ENCODE results near the gene ARID1B. TPM values are rescaled to one million over a fixed set of nuclear protein-coding genes. Genes with fewer than 3 reads are reported as not detected.

ARID1B gene
- total RNA-seq, 1 donor: 55.0 TPM

- Histone ChIP-seq H4K20me1 (ENCODE audit: insufficient read depth, low read length) (peaks cover 7% of the 10 kb centered on the region), H2AFZ (ENCODE audit: low read length) (no peak overlapping the region), H3K4me2 (ENCODE audit: insufficient read depth, low read length) (no peak overlapping the region), H3K4me3 (ENCODE audit: insufficient read depth, low read length) (no peak overlapping the region), H3K79me2 (ENCODE audit: insufficient read depth, low read length) (peaks cover 27% of the 10 kb centered on the region), H3K4me1 (ENCODE audit: insufficient read depth, low read length) (peaks cover under 1% of the 10 kb centered on the region), H3K36me3 (ENCODE audit: insufficient read depth, low read length) (peaks cover 9% of the 10 kb centered on the region), H3K9me3 (ENCODE audit: low read depth, low read length) (no peaks in the 10 kb centered on the region), H3K27me3 (ENCODE audit: insufficient read depth, low read length) (no peaks in the 10 kb centered on the region), H3K27ac (ENCODE audit: low read depth, low read length) (no peak overlapping the region)
- no peak for TF ChIP-seq CTCF (IDR thresholded peaks at IDR 0.05; ENCODE audit: extremely low read depth, low read depth, low read length)
- DNase-seq (ENCODE audit: insufficient read length, low spot score, missing footprints): no peak
Measured at GRCh38 chr6:157080986-157081391, 303.8 kb downstream of the ARID1B start.

GRCh38 chr6:157083343-157083742, 306.2 kb downstream of the ARID1B start:
- TF ChIP-seq CTCF (IDR thresholded peaks at IDR 0.05; ENCODE audit: extremely low read depth, low read depth, low read length): no peak
- Histone ChIP-seq H3K4me2 (ENCODE audit: insufficient read depth, low read length) (no peak overlapping the region), H3K27me3 (ENCODE audit: insufficient read depth, low read length) (no peaks in the 10 kb centered on the region), H2AFZ (ENCODE audit: low read length) (no peak overlapping the region), H3K4me1 (ENCODE audit: insufficient read depth, low read length) (no peaks in the 10 kb centered on the region), H4K20me1 (ENCODE audit: insufficient read depth, low read length) (peaks cover 7% of the 10 kb centered on the region), H3K4me3 (ENCODE audit: insufficient read depth, low read length) (no peak overlapping the region), H3K79me2 (ENCODE audit: insufficient read depth, low read length) (peaks cover 13% of the 10 kb centered on the region), H3K27ac (ENCODE audit: low read depth, low read length) (no peak overlapping the region), H3K9me3 (ENCODE audit: low read depth, low read length) (no peaks in the 10 kb centered on the region), H3K36me3 (ENCODE audit: insufficient read depth, low read length) (peaks cover 9% of the 10 kb centered on the region)
- DNase-seq (ENCODE audit: insufficient read length, low spot score, missing footprints): no peak

- peaks cover 9% of the 10 kb centered on the region for H3K36me3 ChIP-seq (ENCODE audit: insufficient read depth, low read length)
- peaks cover 5% of the 10 kb centered on the region for H3K4me1 ChIP-seq (ENCODE audit: insufficient read depth, low read length)
- DNase-seq (ENCODE audit: insufficient read length, low spot score, missing footprints): no peak
- no peaks in the 10 kb centered on the region for H3K27me3 ChIP-seq (ENCODE audit: insufficient read depth, low read length)
- peaks cover 3% of the 10 kb centered on the region for H4K20me1 ChIP-seq (ENCODE audit: insufficient read depth, low read length)
- H2AFZ ChIP-seq (ENCODE audit: low read length): no peak overlapping the region
- peaks cover 11% of the 10 kb centered on the region for H3K79me2 ChIP-seq (ENCODE audit: insufficient read depth, low read length)
- no peak overlapping the region for H3K27ac ChIP-seq (ENCODE audit: low read depth, low read length)
- H3K4me3 ChIP-seq (ENCODE audit: insufficient read depth, low read length): no peak overlapping the region
- TF ChIP-seq CTCF (IDR thresholded peaks at IDR 0.05; ENCODE audit: extremely low read depth, low read depth, low read length): no peak
- no peak overlapping the region for H3K4me2 ChIP-seq (ENCODE audit: insufficient read depth, low read length)
- no peaks in the 10 kb centered on the region for H3K9me3 ChIP-seq (ENCODE audit: low read depth, low read length)
Measured at GRCh38 chr6:157086632-157087031, 309.5 kb downstream of the ARID1B start.

- Histone ChIP-seq H3K4me3 (ENCODE audit: insufficient read depth, low read length) (no peak overlapping the region), H4K20me1 (ENCODE audit: insufficient read depth, low read length) (peaks cover 7% of the 10 kb centered on the region), H3K4me2 (ENCODE audit: insufficient read depth, low read length) (no peak overlapping the region), H3K27ac (ENCODE audit: low read depth, low read length) (no peak overlapping the region), H3K4me1 (ENCODE audit: insufficient read depth, low read length) (peaks cover 5% of the 10 kb centered on the region), H2AFZ (ENCODE audit: low read length) (no peak overlapping the region), H3K9me3 (ENCODE audit: low read depth, low read length) (no peaks in the 10 kb centered on the region), H3K36me3 (ENCODE audit: insufficient read depth, low read length) (peaks cover 9% of the 10 kb centered on the region), H3K27me3 (ENCODE audit: insufficient read depth, low read length) (no peaks in the 10 kb centered on the region), H3K79me2 (ENCODE audit: insufficient read depth, low read length) (peaks cover 7% of the 10 kb centered on the region)
- DNase-seq (ENCODE audit: insufficient read length, low spot score, missing footprints): no peak
- TF ChIP-seq CTCF (IDR thresholded peaks at IDR 0.05; ENCODE audit: extremely low read depth, low read depth, low read length): no peak
Measured at GRCh38 chr6:157087974-157088373, 310.8 kb downstream of the ARID1B start.
